ENCODE measurements around the gene PAQR8.

- no peak for TF ChIP-seq CTCF (conservative IDR thresholded peaks at IDR 0.05)
- TF ChIP-seq ZFX (IDR thresholded peaks at IDR 0.05): no peak
These were observed 21.4 kb upstream of the PAQR8 start for GRCh38 chr6:52340603-52340880.

Data from C4-2B (cell line).